ENCODE measurements around the gene OVOL3.
"Not testable (repeated sequence)": the region's sequence is repeated elsewhere in the genome, so short reads cannot be mapped to it uniquely, and the experiment has no call there.

OVOL3 gene

DNA sequence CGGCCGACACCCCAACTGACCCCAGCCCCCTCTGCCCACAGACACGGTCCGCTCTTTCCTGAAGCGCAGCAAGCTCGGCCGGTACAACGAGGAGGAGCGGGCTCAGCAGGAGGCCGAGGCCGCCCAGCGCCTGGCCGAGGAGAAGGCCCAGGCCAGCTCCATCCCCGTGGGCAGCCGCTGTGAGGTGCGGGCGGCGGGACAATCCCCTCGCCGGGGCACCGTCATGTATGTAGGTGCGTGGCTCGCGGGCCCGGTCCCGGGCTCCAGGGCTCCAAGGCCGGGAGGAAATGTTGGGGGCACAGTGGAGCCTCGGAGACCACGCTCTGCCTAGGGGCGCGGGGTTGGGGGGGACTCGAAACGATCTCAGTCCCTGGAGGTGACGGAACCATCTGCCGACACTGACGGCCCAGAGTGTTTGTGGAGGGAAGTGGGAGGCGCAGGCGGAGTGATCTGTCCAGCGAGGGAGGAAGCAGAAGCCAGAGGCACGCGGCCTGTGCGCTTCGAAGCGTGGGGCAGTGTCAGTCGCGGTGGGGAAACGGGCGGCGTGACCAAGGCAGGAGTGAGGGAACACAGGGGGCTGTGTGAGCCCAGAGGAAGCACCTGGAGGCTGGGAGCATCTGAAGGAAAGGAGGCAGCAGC lies 10.7 kb downstream of the OVOL3 start:
- H3K56ac ChIP-seq (ENCODE audit: low read length), result no peak overlapping the region
- H3K9ac ChIP-seq (ENCODE audit: low read length), result no peak overlapping the region
- H3K23ac ChIP-seq (ENCODE audit: low read length), result no peak overlapping the region
- H3K36me3 ChIP-seq (ENCODE audit: control insufficient read depth, insufficient read depth, low read length), result peaks cover 2% of the 10 kb centered on the region
- H3K4me1 ChIP-seq (ENCODE audit: control insufficient read depth, low read depth, low read length), result no peaks in the 10 kb centered on the region
- no peaks in the 10 kb centered on the region for H3K27me3 ChIP-seq (ENCODE audit: insufficient read depth, low read length, poor library complexity)
- no peak overlapping the region for H2BK5ac ChIP-seq (ENCODE audit: low read length)
- H3K79me2 ChIP-seq (ENCODE audit: control insufficient read depth, insufficient read depth, low read length), result no peaks in the 10 kb centered on the region
- H4K8ac ChIP-seq (ENCODE audit: low read depth, low read length), result no peak overlapping the region
- H3K4me3 ChIP-seq (ENCODE audit: low read length), result no peak overlapping the region
- no peak overlapping the region for H2BK120ac ChIP-seq (ENCODE audit: low read depth, low read length)
- H3K27ac ChIP-seq (ENCODE audit: low read depth, low read length), result no peak overlapping the region
- peaks cover 3% of the 10 kb centered on the region for H3K79me1 ChIP-seq (ENCODE audit: low read length)
- no peak overlapping the region for H3K18ac ChIP-seq (ENCODE audit: low read length)
- no CpG with 5 or more reads among the region's 49 CpGs for WGBS (ENCODE audit: extremely low coverage, insufficient coverage, low lambda C conversion rate)
- H3K4me2 ChIP-seq (ENCODE audit: low read length), result no peak overlapping the region
- no peak overlapping the region for H4K5ac ChIP-seq (ENCODE audit: low read length)
- no peak overlapping the region for H2BK15ac ChIP-seq (replicated peaks; ENCODE audit: low read depth)
- no peak for DNase-seq
- H3K4ac ChIP-seq (ENCODE audit: low read depth, low read length), result no peak overlapping the region
- H2AK5ac ChIP-seq (ENCODE audit: low read length), result no peak overlapping the region

DNA sequence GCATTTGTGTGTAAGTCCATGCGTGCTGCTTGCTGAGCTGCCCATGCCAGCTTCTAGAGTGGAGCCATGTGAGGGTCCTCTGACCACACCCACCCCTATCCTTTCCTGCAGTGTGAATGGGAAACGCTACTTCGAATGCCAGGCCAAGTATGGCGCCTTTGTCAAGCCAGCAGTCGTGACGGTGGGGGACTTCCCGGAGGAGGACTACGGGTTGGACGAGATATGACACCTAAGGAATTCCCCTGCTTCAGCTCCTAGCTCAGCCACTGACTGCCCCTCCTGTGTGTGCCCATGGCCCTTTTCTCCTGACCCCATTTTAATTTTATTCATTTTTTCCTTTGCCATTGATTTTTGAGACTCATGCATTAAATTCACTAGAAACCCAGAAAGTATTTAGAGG lies 14.6 kb downstream of the OVOL3 start:
- H3K56ac ChIP-seq (ENCODE audit: low read length), result no peak overlapping the region
- no peak overlapping the region for H3K18ac ChIP-seq (ENCODE audit: low read length)
- H3K36me3 ChIP-seq (ENCODE audit: control insufficient read depth, insufficient read depth, low read length), result no peaks in the 10 kb centered on the region
- H3K23ac ChIP-seq (ENCODE audit: low read length), result no peak overlapping the region
- H2AK5ac ChIP-seq (ENCODE audit: low read length), result no peak overlapping the region
- H3K4me1 ChIP-seq (ENCODE audit: control insufficient read depth, low read depth, low read length), result no peaks in the 10 kb centered on the region
- no peak overlapping the region for H3K4me3 ChIP-seq (ENCODE audit: low read length)
- H3K79me2 ChIP-seq (ENCODE audit: control insufficient read depth, insufficient read depth, low read length), result no peaks in the 10 kb centered on the region
- H3K27ac ChIP-seq (ENCODE audit: low read depth, low read length), result no peak overlapping the region
- no peak overlapping the region for H3K4ac ChIP-seq (ENCODE audit: low read depth, low read length)
- no peak overlapping the region for H2BK15ac ChIP-seq (replicated peaks; ENCODE audit: low read depth)
- no peak overlapping the region for H3K9ac ChIP-seq (ENCODE audit: low read length)
- no peak overlapping the region for H4K8ac ChIP-seq (ENCODE audit: low read depth, low read length)
- WGBS (ENCODE audit: extremely low coverage, insufficient coverage, low lambda C conversion rate), result no CpG with 5 or more reads among the region's 9 CpGs
- H2BK120ac ChIP-seq (ENCODE audit: low read depth, low read length), result no peak overlapping the region
- H3K79me1 ChIP-seq (ENCODE audit: low read length), result no peaks in the 10 kb centered on the region
- H4K5ac ChIP-seq (ENCODE audit: low read length), result no peak overlapping the region
- H3K4me2 ChIP-seq (ENCODE audit: low read length), result no peak overlapping the region
- no peak overlapping the region for H2BK5ac ChIP-seq (ENCODE audit: low read length)
- no peaks in the 10 kb centered on the region for H3K27me3 ChIP-seq (ENCODE audit: insufficient read depth, low read length, poor library complexity)
- no peak for DNase-seq

- Histone ChIP-seq H3K23ac (ENCODE audit: low read length) (no peak overlapping the region), H3K18ac (ENCODE audit: low read length) (peak overlapping the region; percentile 45), H4K8ac (ENCODE audit: low read depth, low read length) (no peak overlapping the region), H3K79me2 (ENCODE audit: control insufficient read depth, insufficient read depth, low read length) (no peaks in the 10 kb centered on the region), H3K4me1 (ENCODE audit: control insufficient read depth, low read depth, low read length) (no peaks in the 10 kb centered on the region), H3K79me1 (ENCODE audit: low read length) (no peaks in the 10 kb centered on the region), H3K4ac (ENCODE audit: low read depth, low read length) (peak overlapping the region; percentile 2), H2BK15ac (replicated peaks; ENCODE audit: low read depth) (no peak overlapping the region), H2AK5ac (ENCODE audit: low read length) (no peak overlapping the region), H3K56ac (ENCODE audit: low read length) (peak overlapping the region; percentile 90), H4K5ac (ENCODE audit: low read length) (no peak overlapping the region), H3K27ac (ENCODE audit: low read depth, low read length) (peak overlapping the region; percentile 84), H3K9ac (ENCODE audit: low read length) (peak overlapping the region; percentile 81), H3K27me3 (ENCODE audit: insufficient read depth, low read length, poor library complexity) (no peaks in the 10 kb centered on the region), H2BK120ac (ENCODE audit: low read depth, low read length) (no peak overlapping the region), H2BK5ac (ENCODE audit: low read length) (no peak overlapping the region), H3K4me2 (ENCODE audit: low read length) (peak overlapping the region; percentile 73), H3K4me3 (ENCODE audit: low read length) (peak overlapping the region; percentile 43), H3K36me3 (ENCODE audit: control insufficient read depth, insufficient read depth, low read length) (no peaks in the 10 kb centered on the region)
- DNase-seq, result no peak
- WGBS (ENCODE audit: extremely low coverage, insufficient coverage, low lambda C conversion rate), result no CpG with 5 or more reads among the region's 10 CpGs
Measured at GRCh38 chr19:36128392-36128736, 17.4 kb downstream of the OVOL3 start.

- not testable (repeated sequence) for H3K4me2 ChIP-seq (ENCODE audit: low read length); H3K27ac ChIP-seq (ENCODE audit: low read depth, low read length); H3K18ac ChIP-seq (ENCODE audit: low read length); H4K5ac ChIP-seq (ENCODE audit: low read length); H3K56ac ChIP-seq (ENCODE audit: low read length); H3K23ac ChIP-seq (ENCODE audit: low read length); H3K79me2 ChIP-seq (ENCODE audit: control insufficient read depth, insufficient read depth, low read length); H2BK5ac ChIP-seq (ENCODE audit: low read length); DNase-seq; H3K4ac ChIP-seq (ENCODE audit: low read depth, low read length); H3K79me1 ChIP-seq (ENCODE audit: low read length); H3K9ac ChIP-seq (ENCODE audit: low read length); H3K27me3 ChIP-seq (ENCODE audit: insufficient read depth, low read length, poor library complexity); H2BK120ac ChIP-seq (ENCODE audit: low read depth, low read length); H2BK15ac ChIP-seq (replicated peaks; ENCODE audit: low read depth); H4K8ac ChIP-seq (ENCODE audit: low read depth, low read length); H3K4me1 ChIP-seq (ENCODE audit: control insufficient read depth, low read depth, low read length); H2AK5ac ChIP-seq (ENCODE audit: low read length); H3K4me3 ChIP-seq (ENCODE audit: low read length); H3K36me3 ChIP-seq (ENCODE audit: control insufficient read depth, insufficient read depth, low read length)
- no CpG with 5 or more reads among the region's 6 CpGs for WGBS (ENCODE audit: extremely low coverage, insufficient coverage, low lambda C conversion rate)
Measured at GRCh38 chr19:36131221-36131620, 20.3 kb downstream of the OVOL3 start.

DNA sequence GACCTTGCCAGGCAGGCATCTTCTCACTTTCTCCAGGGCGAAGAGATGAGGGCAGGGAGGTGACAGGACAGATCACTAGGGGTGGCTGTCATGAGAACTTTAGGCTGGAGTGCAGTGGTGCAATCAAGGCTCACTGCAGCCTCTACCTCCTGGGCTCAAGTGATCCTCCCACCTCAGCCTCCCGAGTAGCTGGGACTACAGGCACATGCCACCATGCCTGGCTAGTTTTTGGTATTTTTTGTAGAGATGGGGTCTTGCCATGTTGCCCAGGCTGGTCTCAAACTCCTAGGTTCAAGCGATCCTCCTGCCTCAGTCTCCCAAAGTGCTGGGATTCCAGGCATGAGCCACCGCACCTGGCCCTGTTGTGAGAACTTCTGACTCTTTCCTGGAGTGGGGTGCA lies 23.9 kb downstream of the OVOL3 start:
- not testable (repeated sequence) for DNase-seq; H3K4me3 ChIP-seq (ENCODE audit: low read length); H4K5ac ChIP-seq (ENCODE audit: low read length); H3K4ac ChIP-seq (ENCODE audit: low read depth, low read length); H3K23ac ChIP-seq (ENCODE audit: low read length); H3K56ac ChIP-seq (ENCODE audit: low read length); H3K79me1 ChIP-seq (ENCODE audit: low read length); H3K79me2 ChIP-seq (ENCODE audit: control insufficient read depth, insufficient read depth, low read length); H3K4me1 ChIP-seq (ENCODE audit: control insufficient read depth, low read depth, low read length); H3K4me2 ChIP-seq (ENCODE audit: low read length); H3K9ac ChIP-seq (ENCODE audit: low read length); H3K27me3 ChIP-seq (ENCODE audit: insufficient read depth, low read length, poor library complexity); H3K36me3 ChIP-seq (ENCODE audit: control insufficient read depth, insufficient read depth, low read length); H4K8ac ChIP-seq (ENCODE audit: low read depth, low read length); H2AK5ac ChIP-seq (ENCODE audit: low read length); H2BK15ac ChIP-seq (replicated peaks; ENCODE audit: low read depth); H2BK5ac ChIP-seq (ENCODE audit: low read length); H3K18ac ChIP-seq (ENCODE audit: low read length); H3K27ac ChIP-seq (ENCODE audit: low read depth, low read length); H2BK120ac ChIP-seq (ENCODE audit: low read depth, low read length)
- WGBS (ENCODE audit: extremely low coverage, insufficient coverage, low lambda C conversion rate), result no CpG with 5 or more reads among the region's 4 CpGs
